Brain microvascular endothelial cell (primary cell): ENCODE results near the gene NABP1.

Experiments
- DNase-seq: peaks from one replicate; pipeline ENCODE4 v3.0.0-alpha.2; 2020
- H3K27ac ChIP-seq: fragments of 250-450 bp; sonication (Bioruptor Pico); 2 replicates; pipeline ENCODE4 v1.5.1; 2020; ENCODE audit warnings: mild to moderate bottlenecking, moderate library complexity
- H3K27me3 ChIP-seq: fragments of 250-450 bp; sonication (Bioruptor Pico); replicated peaks from 2 replicates; pipeline ENCODE4 v1.5.1; 2020; ENCODE audit warnings: mild to moderate bottlenecking
- H3K36me3 ChIP-seq: fragments of 250-450 bp; sonication (Bioruptor Pico); replicated peaks from 2 replicates; pipeline ENCODE4 v1.5.1; 2020; ENCODE audit warnings: mild to moderate bottlenecking
- H3K4me3 ChIP-seq: 2 replicates; pipeline ENCODE4 v1.5.1; 2011; ENCODE audit warnings: low read depth, mild to moderate bottlenecking, control low read depth, low read length, moderate library complexity
- in situ Hi-C: cut with HindIII; loops from 2 replicates; pipeline ENCODE4 v1.10.0; 2017; ENCODE audit warnings: low sequenced_read_pairs, low pct_ligation_motif_present
- TF ChIP-seq, protein P1 (sequence below): IDR thresholded peaks from 2 replicates; pipeline ENCODE4 v1.5.1; 2011; ENCODE audit warnings: low read depth, mild to moderate bottlenecking, moderate library complexity, low read length, control low read depth, inconsistent platforms; ENCODE audit errors: missing control alignments

Gene NABP1

GRCh38 chr2:191707542-191707941 lies 29.6 kb downstream of the NABP1 start:
- in situ Hi-C loops: no loop called here
- no peak overlapping the region for H3K27ac ChIP-seq
- DNase-seq: no peak
- TF ChIP-seq, protein P1, sequence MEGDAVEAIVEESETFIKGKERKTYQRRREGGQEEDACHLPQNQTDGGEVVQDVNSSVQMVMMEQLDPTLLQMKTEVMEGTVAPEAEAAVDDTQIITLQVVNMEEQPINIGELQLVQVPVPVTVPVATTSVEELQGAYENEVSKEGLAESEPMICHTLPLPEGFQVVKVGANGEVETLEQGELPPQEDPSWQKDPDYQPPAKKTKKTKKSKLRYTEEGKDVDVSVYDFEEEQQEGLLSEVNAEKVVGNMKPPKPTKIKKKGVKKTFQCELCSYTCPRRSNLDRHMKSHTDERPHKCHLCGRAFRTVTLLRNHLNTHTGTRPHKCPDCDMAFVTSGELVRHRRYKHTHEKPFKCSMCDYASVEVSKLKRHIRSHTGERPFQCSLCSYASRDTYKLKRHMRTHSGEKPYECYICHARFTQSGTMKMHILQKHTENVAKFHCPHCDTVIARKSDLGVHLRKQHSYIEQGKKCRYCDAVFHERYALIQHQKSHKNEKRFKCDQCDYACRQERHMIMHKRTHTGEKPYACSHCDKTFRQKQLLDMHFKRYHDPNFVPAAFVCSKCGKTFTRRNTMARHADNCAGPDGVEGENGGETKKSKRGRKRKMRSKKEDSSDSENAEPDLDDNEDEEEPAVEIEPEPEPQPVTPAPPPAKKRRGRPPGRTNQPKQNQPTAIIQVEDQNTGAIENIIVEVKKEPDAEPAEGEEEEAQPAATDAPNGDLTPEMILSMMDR: no peak
- no peak overlapping the region for H3K4me3 ChIP-seq
- no peaks in the 10 kb centered on the region for H3K36me3 ChIP-seq
- H3K27me3 ChIP-seq: no peaks in the 10 kb centered on the region

GRCh38 chr2:191710411-191710900 lies 32.5 kb downstream of the NABP1 start:
- H3K27ac ChIP-seq: no peak overlapping the region
- no peaks in the 10 kb centered on the region for H3K27me3 ChIP-seq
- no peak overlapping the region for H3K4me3 ChIP-seq
- in situ Hi-C loops: no loop called here
- DNase-seq: peak; percentile 46
- no peaks in the 10 kb centered on the region for H3K36me3 ChIP-seq
- TF ChIP-seq, protein P1: no peak

GRCh38 chr2:191711621-191712020 lies 33.7 kb downstream of the NABP1 start:
- in situ Hi-C loops: no loop called here
- DNase-seq: no peak
- no peak overlapping the region for H3K4me3 ChIP-seq
- no peak overlapping the region for H3K27ac ChIP-seq
- no peaks in the 10 kb centered on the region for H3K27me3 ChIP-seq
- TF ChIP-seq, protein P1: no peak
- no peaks in the 10 kb centered on the region for H3K36me3 ChIP-seq

GRCh38 chr2:191713837-191714236 lies 35.9 kb downstream of the NABP1 start:
- no peak for DNase-seq
- H3K4me3 ChIP-seq: no peak overlapping the region
- H3K27ac ChIP-seq: no peak overlapping the region
- H3K36me3 ChIP-seq: no peaks in the 10 kb centered on the region
- in situ Hi-C loops: no loop called here
- TF ChIP-seq, protein P1: peak; percentile 32
- H3K27me3 ChIP-seq: no peaks in the 10 kb centered on the region

DNA sequence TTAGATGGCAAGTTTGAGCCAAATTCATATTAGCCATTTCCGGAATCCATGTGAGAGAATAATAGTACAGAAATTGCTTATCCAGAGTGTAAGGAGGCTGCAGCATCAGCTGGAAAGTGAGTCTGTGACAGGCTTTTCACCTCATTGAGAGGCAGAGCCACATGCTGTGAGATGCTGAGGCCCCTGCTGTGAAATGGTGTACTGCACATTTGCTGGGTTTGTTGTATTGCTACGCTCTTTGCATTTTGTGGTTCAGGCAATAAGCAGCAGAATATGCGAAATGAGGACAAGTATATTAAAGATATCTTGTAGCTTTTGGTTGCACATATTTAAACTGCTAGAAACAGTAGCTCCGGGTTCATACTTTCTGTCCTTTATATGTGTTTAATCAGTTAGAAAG lies 37.0 kb downstream of the NABP1 start:
- DNase-seq: no peak
- H3K4me3 ChIP-seq: no peak overlapping the region
- in situ Hi-C loops: no loop called here
- H3K36me3 ChIP-seq: no peaks in the 10 kb centered on the region
- H3K27me3 ChIP-seq: no peaks in the 10 kb centered on the region
- no peak overlapping the region for H3K27ac ChIP-seq
- TF ChIP-seq, protein P1: no peak

DNA sequence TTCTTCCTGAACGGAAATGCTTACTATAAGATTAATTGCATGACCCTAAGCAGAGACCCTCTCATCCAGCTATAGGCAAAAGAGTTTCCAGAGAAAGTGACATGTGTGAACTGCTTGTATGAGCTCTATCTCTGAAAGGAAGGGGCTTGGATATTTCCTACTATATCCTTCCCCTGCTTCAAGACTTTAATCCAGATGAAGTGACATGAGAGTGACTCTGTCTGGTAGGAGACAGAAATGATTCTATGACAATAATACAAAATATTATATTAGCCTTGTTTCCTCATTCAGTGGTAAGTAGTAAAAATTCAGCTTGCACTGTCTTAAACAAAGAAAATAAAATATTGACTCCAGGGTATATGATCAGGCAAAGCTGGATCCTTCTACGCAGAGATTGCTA lies 37.5 kb downstream of the NABP1 start:
- Histone ChIP-seq H3K36me3 (no peaks in the 10 kb centered on the region), H3K27me3 (no peaks in the 10 kb centered on the region), H3K4me3 (no peak overlapping the region), H3K27ac (no peak overlapping the region)
- TF ChIP-seq, protein P1: no peak
- no peak for DNase-seq
- in situ Hi-C loops: no loop called here
